ENCODE results near the gene ADORA1. TPM values are rescaled to one million over a fixed set of nuclear protein-coding genes. Genes with fewer than 3 reads are reported as not detected.

Gene ADORA1
- total and polyA plus RNA-seq, 10 of the 15 experiments (the other 5 are each of a cell fraction or from before 2014, with no cell fraction given), result not detected

DNA sequence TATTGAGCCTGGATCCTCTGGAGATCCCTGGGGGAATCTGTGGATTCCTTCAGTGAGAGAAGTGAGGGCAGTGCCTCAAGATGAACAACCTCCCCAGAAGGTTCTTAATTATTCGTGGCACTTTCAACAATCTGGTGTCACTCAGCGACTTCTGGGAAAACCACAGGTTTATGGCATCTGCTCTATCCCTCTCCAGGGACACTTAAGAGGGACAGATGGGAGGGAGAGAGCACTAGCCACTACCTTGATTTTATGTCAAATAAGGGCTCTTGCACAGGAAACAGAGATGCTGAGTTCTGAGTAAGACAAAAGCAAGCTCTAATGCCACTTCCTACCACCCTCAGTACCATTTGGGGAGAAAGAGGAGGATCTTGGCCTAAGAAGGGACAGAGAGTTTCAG is 80.2 kb downstream of the ADORA1 start (continued):
- TF ChIP-seq ZNF687 (IDR thresholded peaks at IDR 0.05), result no peak
- TF ChIP-seq ELK1 (IDR thresholded peaks at IDR 0.05; ENCODE audit: low read depth, low read length), result no peak

GRCh38 chr1:203208181-203208580 is 80.7 kb downstream of the ADORA1 start:
- POLR2A ChIA-PET, result no interaction called here
- SMC1A ChIA-PET (ENCODE audit: uncharacterized antibody, unreplicated experiment), result no interaction called here

More at GRCh38 chr1:203208181-203208580, 80.7 kb downstream of the ADORA1 start:
- H3K9ac ChIP-seq (ENCODE audit: control insufficient read depth, insufficient read depth, low read length), result no peak overlapping the region
- ATAC-seq, result no peak
- DNase-seq (ENCODE audit: low read depth, low spot score), result no peak
- H3K4me2 ChIP-seq (ENCODE audit: control insufficient read depth, insufficient read depth), result no peak overlapping the region
- ChIA-PET CTCF (interaction anchor here (0.6 to 3.1 kb wide), 5 partner anchors 8 to 363 kb away, joined by 3 to 21 read pairs (median 3); no protein-coding TSS in a partner anchor), RAD21 (ENCODE audit: unreplicated experiment) (no interaction called here)
- H4K20me1 ChIP-seq (ENCODE audit: control insufficient read depth, insufficient read depth), result no peaks in the 10 kb centered on the region; the same call in 1 of the 2 replicates
- no peak overlapping the region for H3K4me3 ChIP-seq
- FAIRE-seq, result no peak
- H3K27ac ChIP-seq (ENCODE audit: control insufficient read depth, insufficient read depth), result no peak overlapping the region
- no peaks in the 10 kb centered on the region for H3K79me2 ChIP-seq (ENCODE audit: control insufficient read depth, insufficient read depth, low read length)
- no peaks in the 10 kb centered on the region; a peak in 2 of 4 replicates for H3K27me3 ChIP-seq (replicated peaks in 1 of 2; ENCODE audit: control insufficient read depth in 2 of 2, insufficient read depth in 2 of 2, low read length in 1 of 2)
- 0% methylated on average over 1 of the region's 1 CpG for WGBS (ENCODE audit: insufficient coverage, insufficient replicate concordance, low lambda C conversion rate, missing lambda C conversion rate)
- no peaks in the 10 kb centered on the region for H3K4me1 ChIP-seq (ENCODE audit: control insufficient read depth, insufficient read depth, low read length)
- H3K36me3 ChIP-seq (ENCODE audit: control insufficient read depth in 2 of 2, insufficient read depth in 2 of 2, low read length in 1 of 2), result no peaks in the 10 kb centered on the region
- in situ Hi-C loops (cut with MboI) (no loop called here), intact Hi-C loops (cut with micrococcal nuclease; ENCODE audit: unreplicated experiment) (no loop called here)
- no peak for TF ChIP-seq PML (IDR thresholded peaks at IDR 0.05; ENCODE audit: low read length)
- TF ChIP-seq ZSCAN29 (IDR thresholded peaks at IDR 0.05), result no peak
- TF ChIP-seq SREBF2 (IDR thresholded peaks at IDR 0.05; ENCODE audit: low read length), result no peak
- TF ChIP-seq, protein P1, sequence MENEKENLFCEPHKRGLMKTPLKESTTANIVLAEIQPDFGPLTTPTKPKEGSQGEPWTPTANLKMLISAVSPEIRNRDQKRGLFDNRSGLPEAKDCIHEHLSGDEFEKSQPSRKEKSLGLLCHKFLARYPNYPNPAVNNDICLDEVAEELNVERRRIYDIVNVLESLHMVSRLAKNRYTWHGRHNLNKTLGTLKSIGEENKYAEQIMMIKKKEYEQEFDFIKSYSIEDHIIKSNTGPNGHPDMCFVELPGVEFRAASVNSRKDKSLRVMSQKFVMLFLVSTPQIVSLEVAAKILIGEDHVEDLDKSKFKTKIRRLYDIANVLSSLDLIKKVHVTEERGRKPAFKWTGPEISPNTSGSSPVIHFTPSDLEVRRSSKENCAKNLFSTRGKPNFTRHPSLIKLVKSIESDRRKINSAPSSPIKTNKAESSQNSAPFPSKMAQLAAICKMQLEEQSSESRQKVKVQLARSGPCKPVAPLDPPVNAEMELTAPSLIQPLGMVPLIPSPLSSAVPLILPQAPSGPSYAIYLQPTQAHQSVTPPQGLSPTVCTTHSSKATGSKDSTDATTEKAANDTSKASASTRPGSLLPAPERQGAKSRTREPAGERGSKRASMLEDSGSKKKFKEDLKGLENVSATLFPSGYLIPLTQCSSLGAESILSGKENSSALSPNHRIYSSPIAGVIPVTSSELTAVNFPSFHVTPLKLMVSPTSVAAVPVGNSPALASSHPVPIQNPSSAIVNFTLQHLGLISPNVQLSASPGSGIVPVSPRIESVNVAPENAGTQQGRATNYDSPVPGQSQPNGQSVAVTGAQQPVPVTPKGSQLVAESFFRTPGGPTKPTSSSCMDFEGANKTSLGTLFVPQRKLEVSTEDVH (IDR thresholded peaks at IDR 0.05; ENCODE audit: low read depth, partially characterized antibody), result no peak
- BruUV-seq (replicated peaks), result no TSS peak
- H3K9me3 ChIP-seq (replicated peaks; ENCODE audit: control insufficient read depth, insufficient read depth, low read length), result no peaks in the 10 kb centered on the region
- no peak overlapping the region for H2AFZ ChIP-seq (ENCODE audit: control insufficient read depth, low read depth, low read length)

All from GM12878 (cell line).